Measurements from ENCODE around the gene MMP21.

MMP21 gene

DNA sequence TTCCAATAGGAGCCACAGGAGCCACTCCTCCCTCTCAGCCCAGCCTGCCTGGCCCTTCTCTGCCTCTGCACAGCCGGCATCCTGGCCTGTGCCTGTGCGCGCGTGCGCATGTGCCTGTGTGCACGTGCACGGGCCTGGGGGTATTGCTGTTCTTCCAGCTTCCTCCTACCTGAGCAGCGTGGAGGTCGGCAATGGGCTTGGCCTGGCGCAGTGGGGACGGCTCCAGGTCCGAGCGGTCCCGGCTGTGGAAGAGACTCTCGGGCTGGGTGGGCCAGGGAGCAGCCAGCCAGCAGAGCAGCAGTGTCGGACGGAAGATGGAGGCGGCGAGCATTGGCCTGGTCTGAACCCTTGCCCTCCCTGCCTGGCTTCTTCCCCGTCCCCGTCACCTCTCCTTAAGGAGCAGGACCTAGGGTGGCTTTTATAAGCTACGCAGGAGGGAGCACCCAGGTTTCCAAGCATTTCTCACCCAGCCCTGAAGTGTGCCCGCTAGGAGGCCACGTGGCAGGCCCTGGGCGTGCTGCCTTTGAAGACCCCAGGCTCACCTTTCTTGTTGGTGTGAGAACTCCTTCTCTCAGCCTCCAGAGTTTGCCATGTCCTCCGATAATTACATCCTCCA lies at the start of gene MMP21:
MMP21 (minus strand) TSS at position 331 of the 616 bp plus-strand sequence; CDS start at position 331, 0 bp downstream.
- H3K9me3 ChIP-seq, result no peaks in the 10 kb centered on the region
- H3K36me3 ChIP-seq (replicated peaks), result no peaks in the 10 kb centered on the region
- H3K27me3 ChIP-seq (ENCODE audit: low read depth), result no peaks in the 10 kb centered on the region
- in situ Hi-C loops (cut with MboI; ENCODE audit: low sequenced_read_pairs), result no loop called here
- no peaks in the 10 kb centered on the region for H3K4me1 ChIP-seq
- no peak for DNase-seq (ENCODE audit: low spot score in 2 of 2)
- H3K4me3 ChIP-seq, result no peak within 1 kb of the TSS

DNA sequence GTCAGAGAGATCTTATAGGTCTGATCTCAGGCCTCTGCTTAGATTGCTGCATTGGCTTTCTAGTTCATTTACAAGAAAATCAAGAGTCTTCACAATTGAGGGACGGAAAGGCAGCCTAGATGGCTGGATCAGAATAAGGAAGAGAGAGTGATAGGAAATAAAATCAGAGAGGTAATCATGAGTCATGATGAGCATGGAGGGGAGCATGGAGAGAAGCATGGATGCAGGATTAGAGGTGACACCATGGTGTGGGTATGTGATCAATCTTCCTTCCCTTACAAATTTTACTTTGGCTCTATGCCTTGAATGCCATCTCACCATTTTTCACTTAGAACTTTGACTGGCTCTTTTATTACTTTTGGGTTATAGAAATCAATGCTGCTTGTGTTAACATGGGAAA lies 49.1 kb upstream of the MMP21 start:
- Histone ChIP-seq H3K27me3 (ENCODE audit: low read depth) (no peaks in the 10 kb centered on the region), H3K9me3 (no peaks in the 10 kb centered on the region), H3K4me1 (peaks cover 18% of the 10 kb centered on the region), H3K4me3 (peak overlapping the region; percentile 76), H3K36me3 (replicated peaks) (peaks cover 42% of the 10 kb centered on the region)
- no peak for DNase-seq (ENCODE audit: low spot score in 2 of 2)
- in situ Hi-C loops (cut with MboI; ENCODE audit: low sequenced_read_pairs), result no loop called here

GRCh38 chr10:125823663-125824251 lies 48.1 kb upstream of the MMP21 start:
- Histone ChIP-seq H3K4me3 (peak overlapping the region; percentile 76), H3K27me3 (ENCODE audit: low read depth) (no peaks in the 10 kb centered on the region), H3K4me1 (peaks cover 18% of the 10 kb centered on the region), H3K36me3 (replicated peaks) (peaks cover 32% of the 10 kb centered on the region), H3K9me3 (no peaks in the 10 kb centered on the region)
- in situ Hi-C loops (cut with MboI; ENCODE audit: low sequenced_read_pairs), result no loop called here
- peak; percentile 3 to 23 for DNase-seq (ENCODE audit: low spot score in 2 of 2)

- Histone ChIP-seq H3K36me3 (replicated peaks) (peaks cover 25% of the 10 kb centered on the region), H3K4me3 (peak within 1 kb of the TSS; percentile 76), H3K9me3 (no peaks in the 10 kb centered on the region), H3K4me1 (peaks cover 18% of the 10 kb centered on the region), H3K27me3 (ENCODE audit: low read depth) (no peaks in the 10 kb centered on the region)
- in situ Hi-C loops (cut with MboI; ENCODE audit: low sequenced_read_pairs), result no loop called here
- peak; percentile 78 to 91 for DNase-seq (ENCODE audit: low spot score in 2 of 2)
Observed at GRCh38 chr10:125822878-125823662, 47.4 kb upstream of the MMP21 start, which contains the start of the genes BCCIP and UROS. Gene BCCIP, plus strand, starts transcription at chr10:125823546. Its CDS starts 12 bp downstream, at chr10:125823558. Gene UROS, minus strand, starts transcription at chr10:125823258. Its CDS starts 6,759 bp downstream, at chr10:125816499.

GRCh38 chr10:125820701-125821100 lies 45.1 kb upstream of the MMP21 start:
- DNase-seq (ENCODE audit: low spot score in 2 of 2), result no peak
- Histone ChIP-seq H3K9me3 (no peaks in the 10 kb centered on the region), H3K36me3 (replicated peaks) (peaks cover 6% of the 10 kb centered on the region), H3K27me3 (ENCODE audit: low read depth) (no peaks in the 10 kb centered on the region), H3K4me1 (peaks cover 11% of the 10 kb centered on the region), H3K4me3 (no peak overlapping the region)
- in situ Hi-C loops (cut with MboI; ENCODE audit: low sequenced_read_pairs), result no loop called here

- H3K27me3 ChIP-seq (ENCODE audit: low read depth), result no peaks in the 10 kb centered on the region
- H3K4me1 ChIP-seq, result no peaks in the 10 kb centered on the region
- peaks cover 5% of the 10 kb centered on the region for H3K36me3 ChIP-seq (replicated peaks)
- H3K9me3 ChIP-seq, result no peaks in the 10 kb centered on the region
- no peak for DNase-seq (ENCODE audit: low spot score in 2 of 2)
- no peak overlapping the region for H3K4me3 ChIP-seq
- in situ Hi-C loops (cut with MboI; ENCODE audit: low sequenced_read_pairs), result no loop called here
Observed at GRCh38 chr10:125817337-125817946, 41.8 kb upstream of the MMP21 start.

DNA sequence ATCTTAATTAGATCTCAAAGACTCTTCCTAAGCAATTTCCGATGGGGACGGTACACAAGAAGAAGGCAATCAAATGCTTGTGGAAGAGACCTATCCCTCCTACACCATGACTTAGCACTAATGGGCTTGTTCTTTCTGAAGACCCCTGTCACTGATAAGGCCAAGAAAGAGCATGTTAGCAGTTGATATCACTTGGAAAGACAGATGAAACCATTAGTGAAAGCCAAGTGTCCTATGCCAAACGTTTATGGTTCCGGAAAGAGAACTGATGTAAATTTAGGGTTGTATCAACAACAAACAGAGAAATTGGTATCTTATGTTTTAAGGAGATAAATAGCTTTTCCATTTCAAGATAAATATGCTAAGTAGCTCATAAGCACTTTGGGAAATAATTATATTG lies 40.9 kb upstream of the MMP21 start:
- H3K4me3 ChIP-seq, result no peak overlapping the region
- no peaks in the 10 kb centered on the region for H3K4me1 ChIP-seq
- no peaks in the 10 kb centered on the region for H3K9me3 ChIP-seq
- H3K36me3 ChIP-seq (replicated peaks), result peaks cover 10% of the 10 kb centered on the region
- DNase-seq (ENCODE audit: low spot score in 2 of 2), result no peak
- no peaks in the 10 kb centered on the region for H3K27me3 ChIP-seq (ENCODE audit: low read depth)
- in situ Hi-C loops (cut with MboI; ENCODE audit: low sequenced_read_pairs), result no loop called here

- no peak for DNase-seq (ENCODE audit: low spot score in 2 of 2)
- Histone ChIP-seq H3K27me3 (ENCODE audit: low read depth) (no peaks in the 10 kb centered on the region), H3K36me3 (replicated peaks) (peaks cover 18% of the 10 kb centered on the region), H3K4me3 (no peak overlapping the region), H3K9me3 (no peaks in the 10 kb centered on the region), H3K4me1 (no peaks in the 10 kb centered on the region)
- in situ Hi-C loops (cut with MboI; ENCODE audit: low sequenced_read_pairs), result no loop called here
Observed at GRCh38 chr10:125815764-125816163, 40.1 kb upstream of the MMP21 start.

GRCh38 chr10:125812128-125812750 lies 36.6 kb upstream of the MMP21 start:
- H3K9me3 ChIP-seq, result no peaks in the 10 kb centered on the region
- H3K27me3 ChIP-seq (ENCODE audit: low read depth), result no peaks in the 10 kb centered on the region
- DNase-seq (ENCODE audit: low spot score in 2 of 2), result no peak
- peaks cover 28% of the 10 kb centered on the region for H3K36me3 ChIP-seq (replicated peaks)
- no peaks in the 10 kb centered on the region for H3K4me1 ChIP-seq
- in situ Hi-C loops (cut with MboI; ENCODE audit: low sequenced_read_pairs), result no loop called here
- H3K4me3 ChIP-seq, result no peak overlapping the region

DNA sequence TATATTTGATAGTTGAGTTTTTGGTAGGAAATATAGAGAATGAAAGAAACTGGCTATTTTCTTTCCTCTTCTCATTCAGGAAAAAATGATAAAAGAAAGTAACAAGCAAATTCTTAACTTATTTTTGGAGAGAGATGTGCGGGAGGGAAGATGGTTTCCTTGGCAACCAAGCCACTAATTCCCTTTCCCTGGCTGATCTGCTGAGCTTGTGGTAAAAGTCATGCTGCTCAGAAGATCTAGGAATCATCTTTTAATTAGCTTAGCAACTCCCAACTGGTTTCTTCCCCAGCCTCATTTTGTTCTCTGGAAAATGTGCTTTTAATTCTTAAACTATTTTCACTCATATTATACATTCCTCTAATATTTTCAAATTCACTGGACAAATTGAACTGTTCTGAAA lies 35.6 kb upstream of the MMP21 start:
- no peak overlapping the region for H3K4me3 ChIP-seq
- in situ Hi-C loops (cut with MboI; ENCODE audit: low sequenced_read_pairs), result no loop called here
- peaks cover 34% of the 10 kb centered on the region for H3K36me3 ChIP-seq (replicated peaks)
- no peak for DNase-seq (ENCODE audit: low spot score in 2 of 2)
- no peaks in the 10 kb centered on the region for H3K4me1 ChIP-seq
- H3K9me3 ChIP-seq, result no peaks in the 10 kb centered on the region
- H3K27me3 ChIP-seq (ENCODE audit: low read depth), result no peaks in the 10 kb centered on the region

GRCh38 chr10:125808047-125808446 lies 32.4 kb upstream of the MMP21 start:
- H3K4me3 ChIP-seq, result no peak overlapping the region
- DNase-seq (ENCODE audit: low spot score in 2 of 2), result no peak
- H3K36me3 ChIP-seq (replicated peaks), result peaks cover 42% of the 10 kb centered on the region
- in situ Hi-C loops (cut with MboI; ENCODE audit: low sequenced_read_pairs), result no loop called here
- no peaks in the 10 kb centered on the region for H3K27me3 ChIP-seq (ENCODE audit: low read depth)
- no peaks in the 10 kb centered on the region for H3K9me3 ChIP-seq
- H3K4me1 ChIP-seq, result no peaks in the 10 kb centered on the region

GRCh38 chr10:125802739-125803138 lies 27.1 kb upstream of the MMP21 start:
- H3K9me3 ChIP-seq, result no peaks in the 10 kb centered on the region
- in situ Hi-C loops (cut with MboI; ENCODE audit: low sequenced_read_pairs), result no loop called here
- DNase-seq (ENCODE audit: low spot score in 2 of 2), result no peak
- H3K36me3 ChIP-seq (replicated peaks), result peaks cover 25% of the 10 kb centered on the region
- no peaks in the 10 kb centered on the region for H3K27me3 ChIP-seq (ENCODE audit: low read depth)
- no peaks in the 10 kb centered on the region for H3K4me1 ChIP-seq
- no peak overlapping the region for H3K4me3 ChIP-seq

DNA sequence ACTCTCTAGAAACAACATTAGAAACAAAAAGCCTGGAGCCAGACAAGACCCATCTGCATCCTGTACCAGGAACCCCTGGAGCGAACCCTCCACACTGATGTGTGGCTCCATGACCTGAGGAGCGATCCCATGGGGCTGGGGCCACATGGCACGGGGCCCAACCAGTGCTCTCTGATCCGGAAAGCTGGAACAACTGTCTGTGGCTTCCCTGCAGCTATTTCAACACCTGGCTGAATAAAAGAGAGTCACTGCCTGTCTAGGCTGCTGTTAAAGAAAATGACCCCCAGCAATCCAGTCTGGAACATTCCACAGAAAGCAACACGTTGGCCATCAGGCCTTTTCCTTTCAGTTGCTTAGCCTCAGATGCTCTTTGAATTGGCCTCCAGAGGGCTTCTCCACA lies 26.5 kb upstream of the MMP21 start:
- in situ Hi-C loops (cut with MboI; ENCODE audit: low sequenced_read_pairs), result no loop called here
- Histone ChIP-seq H3K9me3 (no peaks in the 10 kb centered on the region), H3K4me1 (no peaks in the 10 kb centered on the region), H3K36me3 (replicated peaks) (peaks cover 21% of the 10 kb centered on the region), H3K4me3 (no peak overlapping the region), H3K27me3 (ENCODE audit: low read depth) (no peaks in the 10 kb centered on the region)
- DNase-seq (ENCODE audit: low spot score in 2 of 2), result no peak
